Activated CD4-positive, alpha-beta T cell treated with anti-CD3 and anti-CD28 coated beads, Interleukin-2, amount 50 U/mL, for 48 hours (primary cell): ENCODE measurements around the gene GIGYF2.
"Not testable (repeated sequence)": the region's sequence is repeated elsewhere in the genome, so short reads cannot be mapped to it uniquely, and the experiment has no call there.

Experiments used
- DNase-seq, 2 experiments: peaks; one replicate each; pipeline ENCODE4 v3.0.0-alpha.2; 2020

Gene GIGYF2, protein sequence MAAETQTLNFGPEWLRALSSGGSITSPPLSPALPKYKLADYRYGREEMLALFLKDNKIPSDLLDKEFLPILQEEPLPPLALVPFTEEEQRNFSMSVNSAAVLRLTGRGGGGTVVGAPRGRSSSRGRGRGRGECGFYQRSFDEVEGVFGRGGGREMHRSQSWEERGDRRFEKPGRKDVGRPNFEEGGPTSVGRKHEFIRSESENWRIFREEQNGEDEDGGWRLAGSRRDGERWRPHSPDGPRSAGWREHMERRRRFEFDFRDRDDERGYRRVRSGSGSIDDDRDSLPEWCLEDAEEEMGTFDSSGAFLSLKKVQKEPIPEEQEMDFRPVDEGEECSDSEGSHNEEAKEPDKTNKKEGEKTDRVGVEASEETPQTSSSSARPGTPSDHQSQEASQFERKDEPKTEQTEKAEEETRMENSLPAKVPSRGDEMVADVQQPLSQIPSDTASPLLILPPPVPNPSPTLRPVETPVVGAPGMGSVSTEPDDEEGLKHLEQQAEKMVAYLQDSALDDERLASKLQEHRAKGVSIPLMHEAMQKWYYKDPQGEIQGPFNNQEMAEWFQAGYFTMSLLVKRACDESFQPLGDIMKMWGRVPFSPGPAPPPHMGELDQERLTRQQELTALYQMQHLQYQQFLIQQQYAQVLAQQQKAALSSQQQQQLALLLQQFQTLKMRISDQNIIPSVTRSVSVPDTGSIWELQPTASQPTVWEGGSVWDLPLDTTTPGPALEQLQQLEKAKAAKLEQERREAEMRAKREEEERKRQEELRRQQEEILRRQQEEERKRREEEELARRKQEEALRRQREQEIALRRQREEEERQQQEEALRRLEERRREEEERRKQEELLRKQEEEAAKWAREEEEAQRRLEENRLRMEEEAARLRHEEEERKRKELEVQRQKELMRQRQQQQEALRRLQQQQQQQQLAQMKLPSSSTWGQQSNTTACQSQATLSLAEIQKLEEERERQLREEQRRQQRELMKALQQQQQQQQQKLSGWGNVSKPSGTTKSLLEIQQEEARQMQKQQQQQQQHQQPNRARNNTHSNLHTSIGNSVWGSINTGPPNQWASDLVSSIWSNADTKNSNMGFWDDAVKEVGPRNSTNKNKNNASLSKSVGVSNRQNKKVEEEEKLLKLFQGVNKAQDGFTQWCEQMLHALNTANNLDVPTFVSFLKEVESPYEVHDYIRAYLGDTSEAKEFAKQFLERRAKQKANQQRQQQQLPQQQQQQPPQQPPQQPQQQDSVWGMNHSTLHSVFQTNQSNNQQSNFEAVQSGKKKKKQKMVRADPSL (N-terminal part only)

DNA sequence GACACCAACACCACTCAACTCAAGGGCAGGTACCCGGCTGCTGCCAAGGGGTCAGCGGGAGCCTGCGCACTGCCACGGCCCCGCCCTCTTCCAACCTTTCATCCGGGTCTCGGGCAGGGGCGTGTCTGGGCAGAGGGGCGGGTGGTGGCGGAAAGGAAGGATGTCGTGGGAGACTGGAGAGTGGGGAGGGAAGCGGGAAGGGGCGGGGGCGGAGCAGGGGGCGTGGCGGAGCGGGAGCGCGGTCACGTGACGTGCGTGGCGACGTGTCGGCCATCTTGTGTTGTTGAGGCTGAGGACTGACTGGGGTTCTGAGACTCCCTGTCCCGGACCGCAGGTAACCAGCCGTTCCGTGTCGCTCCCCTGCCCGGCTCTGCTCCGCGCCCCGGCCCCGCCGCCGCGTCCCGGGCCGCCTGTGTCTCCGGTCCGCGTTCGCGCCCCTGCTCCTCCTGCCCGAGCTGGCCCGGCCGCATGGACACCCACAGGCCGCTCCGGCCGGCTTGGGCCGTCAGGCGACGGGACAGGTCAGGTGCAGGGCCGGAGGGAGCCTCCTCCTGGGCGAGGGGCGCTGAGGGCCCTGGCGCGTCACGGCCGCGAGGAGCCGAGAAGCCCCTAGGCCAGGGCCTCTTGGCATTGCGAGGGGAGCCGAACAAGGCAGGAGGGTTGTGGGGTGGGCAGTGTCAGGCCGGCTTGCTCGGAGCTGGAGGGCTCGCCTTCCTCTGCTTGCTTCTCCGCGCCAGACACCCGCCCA lies at the start of gene GIGYF2:
Gene GIGYF2 (plus strand): TSS at position 273 of the 748 bp plus-strand sequence. CDS start 37,867 bp downstream, outside the sequence.
- DNase-seq, result peak; percentile 97 to 98

GRCh38 chr2:232649033-232649432 lies 48.1 kb upstream of the GIGYF2 start:
- DNase-seq, result no peak

DNA sequence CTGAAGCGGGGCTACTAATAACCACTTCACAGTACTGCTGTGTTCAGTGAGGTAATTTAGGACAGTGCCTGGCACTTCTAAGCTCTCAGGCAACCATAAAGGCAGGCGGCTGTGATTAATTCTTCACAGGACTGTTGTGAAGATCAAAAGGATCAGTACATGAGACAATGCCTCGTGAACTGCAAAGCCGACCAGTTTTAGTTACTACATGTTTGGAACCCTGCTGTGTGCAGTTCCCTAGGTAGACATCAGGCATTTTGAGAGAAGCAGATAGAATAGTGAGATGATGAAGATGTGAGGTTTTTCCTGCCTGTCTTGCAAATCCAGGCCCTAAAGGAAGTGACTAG lies 44.7 kb upstream of the GIGYF2 start:
- no peak for DNase-seq

DNA sequence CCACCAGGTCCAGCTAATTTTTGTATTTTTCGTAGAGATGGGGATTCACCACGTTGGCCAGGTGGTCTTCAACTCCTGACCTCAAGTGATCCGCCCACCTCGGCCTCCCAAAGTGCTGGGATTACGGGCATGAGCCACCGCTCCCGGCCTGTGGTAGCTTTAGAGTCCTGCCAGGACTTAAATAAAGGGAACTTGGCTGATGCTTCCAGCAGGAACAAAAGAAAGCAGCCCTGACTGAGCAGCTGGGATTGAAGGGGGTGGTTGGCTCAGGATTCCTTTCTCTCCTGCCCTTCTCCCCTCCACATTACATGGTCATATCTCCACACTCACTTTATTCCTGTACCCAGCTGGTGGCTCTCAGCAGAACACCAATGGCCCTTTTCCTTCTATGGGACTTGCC lies 43.7 kb upstream of the GIGYF2 start:
- no peak for DNase-seq

GRCh38 chr2:232655392-232655791 lies 41.7 kb upstream of the GIGYF2 start:
- no peak for DNase-seq

- no peak for DNase-seq
Measured at GRCh38 chr2:232658217-232658785, 38.8 kb upstream of the GIGYF2 start.

DNA sequence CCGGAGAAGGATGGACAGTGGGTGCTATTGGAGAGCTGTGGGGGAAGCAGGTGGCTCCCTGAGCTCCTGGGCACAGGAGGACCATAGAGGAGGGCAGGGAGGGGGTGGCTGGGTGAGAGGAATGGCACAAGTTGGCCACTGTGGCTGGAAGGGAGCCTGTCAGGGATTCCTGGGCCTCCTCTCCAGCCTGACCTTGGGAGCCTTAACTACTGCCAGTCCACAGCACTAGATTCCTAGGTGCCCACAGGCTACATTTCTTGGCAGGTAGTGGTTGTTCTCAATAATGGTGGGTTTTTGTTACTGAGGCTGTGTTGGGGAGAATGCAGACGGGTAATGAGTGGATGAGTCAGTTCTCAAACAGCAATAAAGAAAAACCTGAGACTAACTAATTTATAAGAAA lies 37.8 kb upstream of the GIGYF2 start:
- no peak for DNase-seq

- no peak for DNase-seq
Measured at GRCh38 chr2:232662486-232663260, 34.5 kb upstream of the GIGYF2 start.

- DNase-seq, result no peak
Measured at GRCh38 chr2:232666051-232666805, 30.9 kb upstream of the GIGYF2 start.

- no peak for DNase-seq
Measured at GRCh38 chr2:232667989-232668583, 29.0 kb upstream of the GIGYF2 start.

DNA sequence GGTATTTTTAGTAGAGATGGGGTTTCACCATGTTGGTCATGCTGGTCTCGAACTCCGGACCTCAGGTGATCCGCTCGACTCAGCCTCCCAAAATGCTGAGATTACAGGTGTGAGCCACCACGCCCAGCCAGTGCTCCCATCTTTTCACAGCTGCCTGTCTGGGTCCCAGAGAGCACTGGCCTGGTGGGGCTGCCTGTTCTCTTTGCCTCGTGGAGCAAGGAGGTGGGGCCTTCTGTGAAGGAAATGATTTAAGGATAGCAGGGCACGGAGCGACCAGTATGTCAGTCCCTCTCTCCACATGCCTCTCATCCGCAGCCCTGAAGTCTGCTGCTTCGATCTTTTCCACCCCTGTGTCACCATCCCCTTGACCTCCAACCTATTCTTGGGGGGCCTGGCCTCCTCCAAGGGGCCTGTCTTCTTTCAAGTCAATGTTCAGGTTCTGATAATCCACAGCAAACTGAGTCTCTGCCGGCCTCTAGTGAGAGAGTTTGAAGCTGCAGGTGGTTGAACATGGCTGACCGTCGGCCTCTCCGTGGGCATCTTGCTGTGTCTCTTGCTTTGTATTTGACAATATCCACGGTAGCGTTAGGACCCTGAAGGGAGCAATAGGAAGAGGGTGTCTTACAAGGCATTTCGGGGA lies 28.2 kb upstream of the GIGYF2 start:
- peak in 1 of 2 experiments; percentile 9 for DNase-seq

GRCh38 chr2:232672588-232672987 lies 24.5 kb upstream of the GIGYF2 start:
- no peak for DNase-seq

- no peak for DNase-seq
Measured at GRCh38 chr2:232674491-232674890, 22.6 kb upstream of the GIGYF2 start.

DNA sequence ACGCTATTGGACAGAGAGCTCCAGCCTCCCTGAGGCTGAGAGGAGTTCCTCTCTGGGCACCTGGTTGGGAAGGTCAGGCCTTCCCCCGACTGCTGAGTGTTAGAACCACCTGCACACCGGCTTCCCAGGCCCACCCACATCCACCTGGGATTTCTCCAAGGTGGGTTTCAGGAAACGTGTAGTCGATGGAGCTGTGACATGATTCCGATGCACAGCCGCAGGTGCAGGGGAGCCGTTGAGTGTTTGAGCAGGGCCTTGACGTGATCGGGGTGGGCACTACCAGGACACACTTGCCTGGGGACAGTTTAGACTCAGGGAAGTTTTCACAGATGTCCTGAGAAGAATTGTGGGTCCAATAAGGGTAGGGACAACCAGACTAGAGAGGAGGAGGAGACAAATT lies 21.8 kb upstream of the GIGYF2 start:
- DNase-seq, result no peak

DNA sequence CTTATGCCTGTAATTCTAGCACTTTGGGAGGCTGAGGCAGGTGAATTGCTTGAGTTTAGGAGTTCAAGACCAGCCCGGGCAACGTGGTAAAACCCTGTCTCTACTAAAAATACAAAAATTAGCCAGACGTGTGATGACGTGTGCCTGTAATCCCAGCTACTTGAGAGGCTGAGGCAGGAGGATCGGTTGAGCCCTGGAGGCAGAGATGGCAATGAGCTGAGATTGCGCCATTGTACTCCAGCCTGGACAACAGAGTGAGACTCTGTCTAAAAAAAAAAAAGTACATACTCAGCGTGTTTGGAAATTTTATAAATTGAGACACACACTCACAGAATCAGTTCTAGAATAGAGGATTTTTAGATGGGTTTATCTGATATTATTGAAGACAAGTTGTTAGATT lies 17.1 kb upstream of the GIGYF2 start:
- DNase-seq, result no peak

GRCh38 chr2:232681527-232681926 lies 15.6 kb upstream of the GIGYF2 start:
- no peak for DNase-seq

GRCh38 chr2:232683368-232683767 lies 13.8 kb upstream of the GIGYF2 start:
- no peak for DNase-seq

GRCh38 chr2:232685391-232685790 lies 11.7 kb upstream of the GIGYF2 start:
- DNase-seq, result not testable (repeated sequence)

DNA sequence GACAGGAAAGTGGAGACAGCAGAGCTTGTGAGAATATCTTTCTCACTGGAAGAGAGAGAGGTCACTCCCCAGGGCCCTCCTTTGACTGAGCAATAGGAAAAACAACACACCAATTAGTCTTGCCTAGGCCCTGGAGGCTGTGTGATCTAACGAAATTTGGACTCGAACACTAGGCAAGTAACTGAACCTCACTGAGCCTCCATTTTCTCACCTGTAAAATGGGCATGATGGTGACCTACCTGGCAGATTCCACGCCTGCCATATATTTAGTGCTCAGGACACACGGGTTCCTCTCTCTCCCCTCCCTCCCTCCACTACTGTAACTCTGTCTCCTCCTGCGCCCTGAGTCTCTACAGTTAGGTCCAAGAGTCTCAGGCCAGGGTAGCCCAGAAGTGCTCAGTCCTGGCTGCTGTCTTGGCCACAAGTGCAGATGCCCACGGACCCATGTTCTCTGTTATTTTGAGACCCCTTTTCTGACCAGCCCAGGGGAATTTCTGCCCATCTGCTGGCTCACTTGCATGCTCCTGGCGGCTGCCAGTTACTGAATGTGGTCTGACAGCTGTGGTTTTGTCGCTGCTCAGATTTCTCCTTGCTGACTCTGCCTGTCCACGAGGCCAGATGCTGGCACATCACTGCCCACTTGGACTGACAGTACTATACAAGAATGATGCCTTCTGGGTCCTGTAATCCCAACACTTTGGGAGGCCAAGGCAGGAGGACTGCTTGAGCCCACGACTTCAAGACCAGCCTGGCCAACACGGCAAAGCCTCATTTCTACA lies 9.6 kb upstream of the GIGYF2 start:
- no peak for DNase-seq
